Uterus (tissue), 2 donors: ENCODE results near the gene ZNF782.
"Not testable (repeated sequence)": the region's sequence is repeated elsewhere in the genome, so short reads cannot be mapped to it uniquely, and the experiment has no call there.

Experiments used
- CTCF ChIP-seq, 4 experiments: fragments of 200-600 bp in 2 of 4; fragments of 450-650 bp in 2 of 4; sonication (generic) in 2 of 4; IDR thresholded peaks; one replicate each; pipeline ENCODE4 v1.5.1; 2016 to 2019; ENCODE audit warnings: antibody characterized with exemption in 4 of 4, mild to moderate bottlenecking in 2 of 4, moderate library complexity in 1 of 4
- POLR2A ChIP-seq, 2 donors: fragments of 450-650 bp; IDR thresholded peaks; one replicate each; pipeline ENCODE4 v1.6.1; 2016; ENCODE audit warnings: antibody characterized with exemption in 2 of 2, mild to moderate bottlenecking in 1 of 2, moderate library complexity in 1 of 2

- TF ChIP-seq CTCF, POLR2A (IDR thresholded peaks at IDR 0.05): not testable (repeated sequence)
These were observed 45.7 kb upstream of the ZNF782 start for GRCh38 chr9:96900010-96900409.
